GM23248 (cell line): ENCODE measurements around the gene SPACA9.

Experiments used
- EZH2 ChIP-seq: fragments of 200-600 bp; sonication (generic); IDR thresholded peaks from 2 replicates; pipeline ENCODE4 v1.6.1; 2018; ENCODE audit warnings: antibody characterized with exemption, mild to moderate bottlenecking; ENCODE audit not compliant: insufficient read depth, poor library complexity, severe bottlenecking
- EZH2phosphoT487 ChIP-seq: fragments of 200-600 bp; sonication (generic); IDR thresholded peaks from 2 replicates; pipeline ENCODE4 v1.6.1; 2018; ENCODE audit warnings: antibody characterized with exemption, moderate library complexity, mild to moderate bottlenecking, low read depth; ENCODE audit not compliant: insufficient read depth

DNA sequence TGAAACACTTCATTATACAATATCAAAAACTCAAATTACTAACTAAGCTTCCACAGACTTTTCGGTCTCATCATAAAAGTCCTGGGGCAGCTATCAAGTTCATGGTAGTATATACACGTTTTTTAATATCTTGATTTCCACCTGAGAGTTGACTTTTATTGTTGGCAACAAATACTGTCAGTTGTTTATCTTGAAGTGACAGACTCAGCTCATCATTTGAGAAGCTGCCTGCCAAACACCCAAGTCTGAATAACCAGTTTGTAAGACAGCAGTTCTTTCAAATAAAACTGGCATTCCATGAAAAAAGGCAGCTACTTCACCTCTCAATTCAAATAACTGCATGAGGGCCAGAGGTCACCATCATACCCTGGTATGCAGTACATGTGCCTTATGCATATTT, 30.6 kb downstream of the SPACA9 start:
- no peak for TF ChIP-seq EZH2
- no peak for TF ChIP-seq EZH2phosphoT487
